Renal cortex interstitium (tissue), 11 donors: ENCODE results near the gene MYT1. TPM values are rescaled to one million over a fixed set of nuclear protein-coding genes. Genes with fewer than 3 reads are reported as not detected.
"Not testable (repeated sequence)": the region's sequence is repeated elsewhere in the genome, so short reads cannot be mapped to it uniquely, and the experiment has no call there.

Experiments
- DNase-seq, 11 donors: peaks; one replicate each; pipeline ENCODE4 v3.0.0-alpha.2; 2013; ENCODE audit warnings: low read depth in 9 of 11, low spot score in 4 of 11; ENCODE audit errors: extremely low read depth in 1 of 11
- polyA plus RNA-seq, 3 donors: library from polyadenylated mRNA; unstranded; fragments of 120-200 nt; gene quantifications; one replicate each; pipeline ENCODE4 v1.2.1, GENCODE V29; 2013; ENCODE audit not compliant: insufficient read length in 3 of 3

The MYT1 gene
- polyA plus RNA-seq, 3 donors, result 0.42 to 0.68 (median 0.55) TPM

GRCh38 chr20:64271636-64272035 lies 107.4 kb downstream of the MYT1 start:
- no peak for DNase-seq

GRCh38 chr20:64273109-64273508 lies 108.9 kb downstream of the MYT1 start:
- DNase-seq, result no peak

- no peak for DNase-seq
Observed at GRCh38 chr20:64276817-64277216, 112.6 kb downstream of the MYT1 start.

GRCh38 chr20:64277571-64278316 lies 113.5 kb downstream of the MYT1 start:
- DNase-seq, result no peak

GRCh38 chr20:64278317-64278681 lies 114.0 kb downstream of the MYT1 start:
- DNase-seq, result no peak

GRCh38 chr20:64279826-64280459 lies 115.7 kb downstream of the MYT1 start:
- DNase-seq, result no peak

- DNase-seq, result no peak
Observed at GRCh38 chr20:64280460-64280843, 116.2 kb downstream of the MYT1 start.

- DNase-seq, result no peak
Observed at GRCh38 chr20:64283646-64284045, 119.4 kb downstream of the MYT1 start.

- DNase-seq, result peak in 1 of 11 donors; percentile 1
Observed at GRCh38 chr20:64285579-64286446, 121.6 kb downstream of the MYT1 start.

- not testable (repeated sequence) for DNase-seq
Observed at GRCh38 chr20:64286447-64287263, 122.4 kb downstream of the MYT1 start.

GRCh38 chr20:64287264-64287590 lies 123.0 kb downstream of the MYT1 start:
- not testable (repeated sequence) for DNase-seq

Other genes with a start within 250 kb of the MYT1 start
- 10 to 100 TPM; 40.0 to 77.6 (median 58.7) TPM for gene UCKL1, start 208.0 kb upstream of the MYT1 start, polyA plus RNA-seq
- 10 to 100 TPM; 23.7 to 33.5 (median 29.5) TPM for gene ZNF512B, start 194.5 kb upstream of the MYT1 start, polyA plus RNA-seq
- 1 to 10 TPM; 5.8 to 9.9 (median 9.3) TPM for gene SAMD10, start 184.8 kb upstream of the MYT1 start, polyA plus RNA-seq
- 10 to 100 TPM; 81.8 to 95.2 (median 87.4) TPM for gene PRPF6, start 183.3 kb upstream of the MYT1 start, polyA plus RNA-seq
- 1 to 10 TPM in 2 of 3 donors, under 1 TPM in 1; 0.56 to 1.1 (median 1.0) TPM for gene C20orf204, start 128.3 kb upstream of the MYT1 start, polyA plus RNA-seq
- 10 to 100 TPM in 2 of 3 donors, 1 to 10 TPM in 1; 5.5 to 12.1 (median 12.1) TPM for gene SOX18, start 114.8 kb upstream of the MYT1 start, polyA plus RNA-seq
- gene TCEA2, start 101.3 kb upstream of the MYT1 start, polyA plus RNA-seq, result 10 to 100 TPM; 72.5 to 93.9 (median 89.4) TPM
- 1 to 10 TPM; 4.5 to 7.1 (median 5.7) TPM for gene RGS19, start 84.9 kb upstream of the MYT1 start, polyA plus RNA-seq
- gene OPRL1, start 84.4 kb upstream of the MYT1 start, polyA plus RNA-seq, result 1 to 10 TPM in 2 of 3 donors, under 1 TPM in 1; 0.65 to 1.3 (median 1.2) TPM
- under 1 TPM in 1 of 3 donors, not detected in 2; 0.40 TPM for gene LKAAEAR1, start 80.1 kb upstream of the MYT1 start, polyA plus RNA-seq
- not detected for gene NPBWR2, start 56.9 kb upstream of the MYT1 start, polyA plus RNA-seq
- 100 to 1,000 TPM; 127 to 218 (median 160) TPM for gene PCMTD2, start 91.3 kb downstream of the MYT1 start, polyA plus RNA-seq